ENCODE results near the gene UBE2D2.

The UBE2D2 gene

GRCh38 chr5:139636207-139636792, 75.2 kb downstream of the UBE2D2 start:
- no peak for DNase-seq (ENCODE audit: low read depth)

GRCh38 chr5:139636975-139637408, 75.9 kb downstream of the UBE2D2 start:
- DNase-seq (ENCODE audit: low read depth), result no peak

- DNase-seq (ENCODE audit: low read depth), result no peak
These were observed 76.4 kb downstream of the UBE2D2 start for GRCh38 chr5:139637438-139638089.

- no peak for DNase-seq (ENCODE audit: low read depth)
These were observed 77.1 kb downstream of the UBE2D2 start for GRCh38 chr5:139638090-139638735.

GRCh38 chr5:139638736-139639618, 77.8 kb downstream of the UBE2D2 start:
- no peak for DNase-seq (ENCODE audit: low read depth)

- no peak for DNase-seq (ENCODE audit: low read depth)
These were observed 78.7 kb downstream of the UBE2D2 start for GRCh38 chr5:139639619-139640380.

- no peak for DNase-seq (ENCODE audit: low read depth)
These were observed 79.4 kb downstream of the UBE2D2 start for GRCh38 chr5:139640421-139641115.

GRCh38 chr5:139641116-139642080, 80.3 kb downstream of the UBE2D2 start:
- no peak for DNase-seq (ENCODE audit: low read depth)

- DNase-seq (ENCODE audit: low read depth), result no peak
These were observed 81.1 kb downstream of the UBE2D2 start for GRCh38 chr5:139642213-139642612.

GRCh38 chr5:139642891-139643871, 82.0 kb downstream of the UBE2D2 start:
- DNase-seq (ENCODE audit: low read depth), result no peak

GRCh38 chr5:139644001-139644456, 82.9 kb downstream of the UBE2D2 start:
- DNase-seq (ENCODE audit: low read depth), result no peak

GRCh38 chr5:139644646-139645429, 83.7 kb downstream of the UBE2D2 start:
- DNase-seq (ENCODE audit: low read depth), result no peak

- no peak for DNase-seq (ENCODE audit: low read depth)
These were observed 84.3 kb downstream of the UBE2D2 start for GRCh38 chr5:139645430-139645871.

- DNase-seq (ENCODE audit: low read depth), result no peak
These were observed 85.0 kb downstream of the UBE2D2 start for GRCh38 chr5:139646111-139646510.

- DNase-seq (ENCODE audit: low read depth), result no peak
These were observed 85.9 kb downstream of the UBE2D2 start for GRCh38 chr5:139646912-139647505.

GRCh38 chr5:139647506-139648204, 86.5 kb downstream of the UBE2D2 start:
- no peak for DNase-seq (ENCODE audit: low read depth)

Data from stimulated activated CD8-positive, alpha-beta memory T cell treated with anti-CD3 and anti-CD28 coated beads, Interleukin-4, amount 100 ng/mL, for 24 hours (primary cell).